ENCODE measurements around the gene RAB8B.

- no peak for TF ChIP-seq CTCF (conservative IDR thresholded peaks at IDR 0.05)
- TF ChIP-seq EZH2 (IDR thresholded peaks at IDR 0.05; ENCODE audit: low read depth): no peak
Measured at GRCh38 chr15:63238171-63238570, 48.8 kb downstream of the RAB8B start.
